GM19438 (cell line): ENCODE measurements around the gene EFEMP2.

Experiments
- ATAC-seq: cut with Tn5 transposase; IDR thresholded peaks from one replicate; pipeline ENCODE4 v1.9.1; 2021; ENCODE audit warnings: low read depth; ENCODE audit not compliant: unreplicated experiment

EFEMP2 gene

GRCh38 chr11:65867284-65868071 lies 5.1 kb downstream of the EFEMP2 start:
- ATAC-seq: no peak

GRCh38 chr11:65866509-65867283 lies 5.9 kb downstream of the EFEMP2 start:
- no peak for ATAC-seq

DNA sequence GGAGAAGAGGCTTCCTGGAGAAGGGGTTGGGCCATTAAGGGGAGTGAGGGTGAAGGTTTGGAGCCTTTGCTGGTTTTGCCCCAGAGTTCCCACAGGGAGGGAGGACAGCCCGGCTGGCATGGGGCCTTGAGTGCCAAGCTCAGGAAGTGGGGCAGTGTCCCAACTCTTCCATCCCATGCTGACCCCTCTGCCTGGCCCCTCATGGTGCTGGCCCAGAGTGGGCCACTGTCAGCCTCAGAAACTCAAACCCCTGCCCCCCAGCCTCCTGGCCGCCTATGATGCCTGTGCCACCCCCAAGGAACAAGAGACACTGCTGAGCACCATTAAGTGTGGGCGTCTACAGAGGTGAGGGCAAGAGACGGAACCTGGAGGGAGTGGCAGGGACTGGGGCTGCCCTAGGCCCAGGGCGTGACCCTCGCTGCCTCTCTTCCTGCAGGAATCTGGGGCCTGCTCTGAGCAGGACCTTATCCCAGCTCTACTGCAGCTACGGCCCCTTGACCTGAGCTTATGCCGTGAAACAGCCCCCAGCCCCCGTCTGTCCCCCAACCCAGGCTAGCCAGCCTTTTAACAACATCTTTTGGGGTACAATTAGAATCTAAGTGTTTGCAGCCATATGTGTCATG lies 6.9 kb downstream of the EFEMP2 start:
- ATAC-seq: no peak

GRCh38 chr11:65864706-65865471 lies 7.7 kb downstream of the EFEMP2 start:
- ATAC-seq: no peak

DNA sequence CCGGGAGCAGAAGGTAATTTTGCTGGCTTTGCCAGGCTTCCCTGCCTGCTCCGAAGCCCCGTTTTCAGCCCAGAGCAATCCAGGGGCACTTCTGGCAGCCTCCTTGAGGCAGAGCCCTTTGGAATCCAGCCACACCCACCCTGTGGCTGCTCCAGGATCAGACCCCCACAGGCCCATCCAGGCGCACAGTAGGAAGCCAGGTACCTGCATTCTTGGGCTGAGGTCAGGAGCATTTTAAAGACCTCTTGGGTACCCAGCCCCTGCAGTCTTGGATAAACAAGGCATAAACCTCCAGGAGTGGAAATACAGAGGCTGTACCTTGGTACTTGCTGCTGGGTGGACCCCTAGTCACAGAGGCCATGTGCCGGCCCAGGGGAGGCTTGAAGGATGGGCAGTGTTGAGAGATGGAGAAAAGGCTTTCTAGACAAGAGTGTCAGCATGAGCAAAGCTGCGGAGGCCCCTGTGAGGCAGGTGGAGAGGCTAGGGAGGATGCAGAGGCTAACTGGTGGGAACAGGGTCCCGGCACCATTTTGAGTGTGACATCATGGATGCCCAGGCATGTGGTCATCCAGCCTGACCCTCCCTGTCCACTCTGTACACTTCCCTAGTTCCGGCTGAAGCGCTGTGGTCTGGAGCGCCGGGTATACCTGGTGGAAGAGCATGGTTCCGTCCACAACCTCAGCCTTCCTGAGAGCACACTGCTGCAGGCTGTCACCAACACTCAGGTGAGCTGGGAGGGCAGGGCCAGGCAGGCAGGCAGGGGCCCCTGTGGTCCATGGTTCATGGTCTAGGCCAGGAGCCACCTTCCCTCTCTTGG lies 8.5 kb downstream of the EFEMP2 start:
- ATAC-seq: no peak

DNA sequence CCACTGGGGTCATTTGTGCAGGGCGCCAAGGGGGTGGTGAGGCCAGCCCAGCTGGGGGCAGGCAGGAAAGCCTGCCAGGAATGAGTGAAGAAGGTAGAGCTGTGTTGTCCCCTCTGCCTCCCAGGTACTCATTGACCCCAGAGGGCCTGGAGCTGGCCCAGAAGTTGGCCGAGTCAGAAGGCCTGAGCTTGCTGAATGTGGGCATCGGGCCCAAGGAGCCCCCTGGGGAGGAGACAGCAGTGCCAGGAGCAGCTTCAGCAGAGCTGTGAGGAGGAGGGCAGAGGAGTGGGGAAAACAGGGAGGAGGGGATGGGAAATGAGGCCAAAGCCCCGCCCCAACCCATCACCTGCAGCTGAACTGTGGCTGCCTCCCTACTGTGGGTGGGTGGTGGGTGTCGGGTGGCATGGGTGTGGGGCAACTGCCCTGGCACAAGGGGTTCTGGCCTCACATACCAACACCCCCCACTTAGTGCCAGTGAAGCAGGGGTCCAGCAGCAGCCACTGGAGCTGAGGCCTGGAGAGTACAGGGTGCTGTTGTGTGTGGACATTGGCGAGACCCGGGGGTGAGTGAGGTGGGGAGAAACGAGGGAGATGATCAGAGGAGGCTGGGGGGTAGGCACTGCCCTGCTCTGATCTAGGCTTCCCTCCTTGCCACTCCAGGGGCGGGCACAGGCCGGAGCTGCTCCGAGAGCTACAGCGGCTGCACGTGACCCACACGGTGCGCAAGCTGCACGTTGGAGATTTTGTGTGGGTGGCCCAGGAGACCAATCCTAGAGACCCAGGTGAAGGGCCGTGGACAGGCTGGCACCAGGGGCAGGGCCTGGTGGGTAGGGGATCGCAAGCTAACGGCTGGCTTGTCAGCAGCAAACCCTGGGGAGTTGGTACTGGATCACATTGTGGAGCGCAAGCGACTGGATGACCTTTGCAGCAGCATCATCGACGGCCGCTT lies 9.4 kb downstream of the EFEMP2 start:
- ATAC-seq: no peak

- no peak for ATAC-seq
These were observed 10.3 kb downstream of the EFEMP2 start for GRCh38 chr11:65862191-65862735.

DNA sequence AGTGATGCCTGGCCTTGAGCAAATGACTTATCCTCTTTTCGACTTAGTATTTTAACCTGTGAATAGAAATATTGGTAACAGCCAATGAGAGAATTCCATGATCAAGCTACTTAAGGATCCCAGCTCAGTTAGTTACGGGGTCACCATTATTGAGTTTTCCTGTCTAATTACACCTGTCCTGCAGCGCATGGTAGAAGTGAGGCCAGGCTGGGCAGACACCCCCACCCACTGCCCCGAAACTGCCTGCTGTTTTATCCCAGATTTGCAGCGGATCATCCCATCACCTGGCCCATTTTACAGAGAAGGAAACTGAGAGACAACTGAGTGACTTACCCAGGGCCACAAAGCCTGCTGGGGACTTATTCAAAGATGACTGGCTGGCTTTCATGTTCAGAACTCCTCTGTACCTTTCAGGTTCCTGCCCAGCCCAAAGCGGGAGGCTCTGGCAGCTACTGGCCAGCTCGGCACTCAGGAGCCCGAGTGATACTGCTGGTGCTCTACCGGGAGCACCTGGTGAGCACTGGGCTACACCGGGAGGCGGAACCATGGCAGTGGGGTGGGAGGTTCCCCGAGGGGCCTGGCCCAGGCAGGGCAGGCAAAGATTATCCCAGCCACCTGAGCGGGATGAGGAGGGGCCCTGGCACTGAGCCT lies 10.9 kb downstream of the EFEMP2 start:
- no peak for ATAC-seq

DNA sequence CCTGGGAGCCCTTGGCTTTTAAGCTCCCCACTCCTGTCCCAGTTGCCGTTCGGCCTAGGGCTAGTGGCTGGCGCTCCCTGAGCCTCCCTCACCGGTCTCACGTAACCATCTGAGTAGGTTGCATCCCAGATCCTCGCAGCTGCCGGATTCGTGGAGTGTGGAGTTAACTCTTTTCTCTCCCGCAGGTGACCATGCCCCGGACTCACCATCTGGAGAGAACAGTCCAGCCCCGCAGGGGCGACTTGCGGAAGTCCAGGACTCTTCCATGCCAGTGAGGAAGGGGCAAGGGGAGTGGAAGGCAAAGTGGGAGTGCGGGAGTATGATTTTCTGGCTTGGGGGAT lies 11.5 kb downstream of the EFEMP2 start:
- no peak for ATAC-seq

- ATAC-seq: no peak
These were observed 12.1 kb downstream of the EFEMP2 start, which contains the start of gene MUS81 for GRCh38 chr11:65860278-65861164. TSS of gene MUS81 (plus strand) at chr11:65860433. CDS start at chr11:65860754, 321 bp downstream.

- ATAC-seq: no peak
These were observed 12.8 kb downstream of the EFEMP2 start for GRCh38 chr11:65859812-65860277.

DNA sequence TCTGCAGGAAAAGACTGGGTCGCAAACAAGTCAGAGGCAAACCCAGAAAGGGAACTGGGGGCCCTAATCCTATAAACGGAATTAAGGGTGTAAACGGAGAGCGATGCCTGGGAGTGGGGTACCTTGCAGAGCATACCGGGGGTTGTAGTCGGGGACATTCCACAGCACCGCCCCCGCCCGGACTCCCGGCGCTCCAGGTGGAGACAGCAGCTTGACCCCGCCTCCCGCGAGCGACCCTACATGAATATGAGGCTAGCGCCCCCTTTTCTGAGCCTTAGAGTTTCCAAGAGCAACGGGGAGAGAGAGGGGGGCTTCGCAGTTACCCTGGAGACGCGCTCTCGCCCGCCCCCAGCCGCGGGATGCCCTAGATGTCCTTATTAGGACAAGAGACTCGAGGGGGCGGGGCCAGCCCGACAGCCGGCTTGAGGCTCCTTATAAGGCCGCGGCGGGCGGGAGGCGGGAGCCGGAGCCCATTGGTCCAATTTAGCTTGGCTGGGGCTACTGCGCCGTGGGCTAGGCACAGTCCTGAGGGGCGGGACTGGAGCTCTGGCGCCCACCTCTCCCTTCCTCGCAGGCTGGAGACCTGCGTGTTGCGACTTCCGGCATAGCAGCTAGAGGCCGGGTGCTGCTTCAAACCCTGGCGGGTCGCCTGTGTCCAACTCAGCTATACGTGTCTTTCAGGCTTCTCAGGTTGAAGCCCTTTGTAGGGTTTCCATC lies 13.3 kb downstream of the EFEMP2 start:
- ATAC-seq: peak; percentile 47

- no peak for ATAC-seq
These were observed 13.9 kb downstream of the EFEMP2 start for GRCh38 chr11:65858681-65859087.

DNA sequence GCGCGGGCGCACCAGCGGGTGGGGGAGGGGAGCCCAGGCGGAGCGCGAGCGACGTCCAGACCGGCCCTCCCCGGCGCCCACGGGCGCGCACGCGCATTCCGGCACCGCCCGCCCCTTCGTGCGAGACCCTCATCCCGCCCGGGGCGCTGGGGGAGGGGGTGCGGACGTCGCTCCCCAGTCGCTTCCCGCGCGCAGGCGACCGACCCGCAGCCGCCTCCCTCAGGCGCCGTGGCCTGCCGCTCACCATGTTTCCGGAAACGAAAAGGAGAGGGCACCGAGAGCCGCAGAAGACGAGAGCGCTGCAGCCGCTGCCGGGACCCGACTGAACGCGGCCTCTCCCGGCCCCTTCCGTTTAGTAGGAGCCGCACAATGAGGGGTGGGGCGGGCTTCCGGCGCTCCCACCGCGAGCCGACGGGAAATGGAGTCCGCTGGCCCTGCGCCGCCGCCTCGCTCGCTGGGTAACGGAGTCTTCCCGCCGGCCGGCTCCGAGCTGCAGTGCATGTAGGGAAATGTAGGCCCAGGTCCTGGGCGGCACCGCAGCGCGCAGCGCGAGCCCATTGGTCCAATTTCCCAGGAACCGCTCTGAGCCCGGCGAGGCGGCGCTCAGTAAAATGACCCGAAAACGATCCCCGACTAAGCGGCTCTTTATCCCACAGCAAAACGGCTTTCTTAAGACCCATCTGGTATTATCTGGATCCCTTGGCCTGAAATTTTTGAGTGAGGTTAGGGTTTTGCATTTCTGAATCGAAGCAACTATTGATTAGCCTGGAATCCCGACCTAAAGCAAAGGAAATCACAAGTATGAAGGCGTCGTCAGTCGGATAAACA lies 14.5 kb downstream of the EFEMP2 start, which contains the start of gene CFL1:
Gene CFL1, minus strand, starts transcription at position 328 of the 828 bp plus-strand sequence. Its CDS starts 81 bp downstream, at position 247.
- peak; percentile 35 for ATAC-seq

DNA sequence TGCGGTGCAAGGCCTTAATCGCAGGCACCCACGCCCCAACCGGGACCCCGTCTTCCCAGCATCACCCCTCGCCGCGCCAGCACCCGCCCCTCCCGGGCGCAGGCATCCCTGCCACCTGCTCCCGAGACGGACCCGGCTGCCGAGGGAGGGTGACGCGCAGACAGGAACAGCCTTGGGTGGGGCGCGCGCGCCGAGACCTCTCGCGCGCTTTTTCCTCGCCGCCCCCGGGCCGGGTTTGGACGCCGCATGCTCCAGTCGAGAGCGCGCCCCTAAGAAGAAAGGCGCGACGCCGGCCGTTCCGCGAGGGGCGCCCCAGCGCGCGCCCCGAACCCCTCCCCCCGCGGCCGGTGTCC lies 15.1 kb downstream of the EFEMP2 start:
- ATAC-seq: no peak
